GM06990 (cell line): ENCODE data around the gene SLC39A3.

Experiments used
- DNase-seq: peaks from one replicate; pipeline ENCODE4 v3.0.0-alpha.2; 2011; ENCODE audit not compliant: insufficient read length; ENCODE audit errors: extremely low read depth
- H3K27me3 ChIP-seq: replicated peaks from 2 replicates; pipeline ENCODE4 v1.6.0; 2011; ENCODE audit warnings: low read length; ENCODE audit not compliant: control insufficient read depth, insufficient read depth
- H3K36me3 ChIP-seq: 2 replicates; pipeline ENCODE4 v1.5.1; 2011; ENCODE audit warnings: low read length; ENCODE audit not compliant: control insufficient read depth, insufficient read depth
- H3K4me3 ChIP-seq: replicated peaks from 2 replicates; pipeline ENCODE4 v1.5.1; 2011; ENCODE audit warnings: low read depth, mild to moderate bottlenecking, control low read depth, low read length
- CTCF ChIP-seq: IDR thresholded peaks from 2 replicates; pipeline ENCODE4 v1.5.1; 2011; ENCODE audit warnings: low read length, control low read depth, mild to moderate bottlenecking, inconsistent platforms; ENCODE audit not compliant: insufficient read depth, poor library complexity, severe bottlenecking

The SLC39A3 gene

GRCh38 chr19:2750808-2751437 lies 11.1 kb upstream of the SLC39A3 start:
- peaks cover 9% of the 10 kb centered on the region for H3K36me3 ChIP-seq
- no peak overlapping the region for H3K4me3 ChIP-seq
- DNase-seq = no peak
- TF ChIP-seq CTCF = no peak
- no peaks in the 10 kb centered on the region for H3K27me3 ChIP-seq

GRCh38 chr19:2747349-2747748 lies 7.5 kb upstream of the SLC39A3 start:
- no peak for TF ChIP-seq CTCF
- no peaks in the 10 kb centered on the region for H3K36me3 ChIP-seq
- DNase-seq = no peak
- no peak overlapping the region for H3K4me3 ChIP-seq
- no peaks in the 10 kb centered on the region for H3K27me3 ChIP-seq

- no peaks in the 10 kb centered on the region for H3K36me3 ChIP-seq
- H3K4me3 ChIP-seq = no peak overlapping the region
- no peak for DNase-seq
- no peak for TF ChIP-seq CTCF
- H3K27me3 ChIP-seq = no peaks in the 10 kb centered on the region
Observed at GRCh38 chr19:2744113-2744512, 4.3 kb upstream of the SLC39A3 start.

- Histone ChIP-seq H3K4me3 (no peak overlapping the region), H3K27me3 (no peaks in the 10 kb centered on the region), H3K36me3 (no peaks in the 10 kb centered on the region; the same call in 1 of the 2 replicates)
- DNase-seq = no peak
- TF ChIP-seq CTCF = no peak
Observed at GRCh38 chr19:2743099-2743498, 3.3 kb upstream of the SLC39A3 start.

- Histone ChIP-seq H3K4me3 (no peak overlapping the region), H3K27me3 (no peaks in the 10 kb centered on the region), H3K36me3 (peaks cover 18% of the 10 kb centered on the region)
- DNase-seq = no peak
- TF ChIP-seq CTCF = no peak
Observed at GRCh38 chr19:2740314-2740656, 468 bp upstream of the SLC39A3 start.
